Mesendoderm (in vitro differentiated cells): ENCODE data around the gene ME2.
"Not testable (repeated sequence)": the region's sequence is repeated elsewhere in the genome, so short reads cannot be mapped to it uniquely, and the experiment has no call there.

Experiments used
- DNase-seq: peaks from one replicate; pipeline ENCODE4 v3.0.0; 2013
- H2AK5ac ChIP-seq: 2 replicates; pipeline ENCODE4 v1.6.1; 2013; ENCODE audit warnings: low read length, inconsistent platforms
- H2BK120ac ChIP-seq: 2 replicates; pipeline ENCODE4 v1.6.1; 2013; ENCODE audit warnings: low read depth, mild to moderate bottlenecking, low read length, moderate library complexity, mixed read lengths
- H2BK15ac ChIP-seq: replicated peaks from 2 replicates; pipeline ENCODE4 v1.6.1; 2013; ENCODE audit warnings: low read depth, mild to moderate bottlenecking, moderate library complexity
- H2BK5ac ChIP-seq: 2 replicates; pipeline ENCODE4 v1.6.1; 2013; ENCODE audit warnings: low read length, inconsistent platforms
- H3K18ac ChIP-seq: 2 replicates; pipeline ENCODE4 v1.6.1; 2013; ENCODE audit warnings: mild to moderate bottlenecking, low read length, mixed read lengths
- H3K23ac ChIP-seq: one replicate; pipeline ENCODE4 v1.6.1; 2013; ENCODE audit warnings: low read length
- H3K27ac ChIP-seq: 2 replicates; pipeline ENCODE4 v1.5.1; 2013; ENCODE audit warnings: low read depth, mild to moderate bottlenecking, inconsistent platforms, low read length, moderate library complexity
- H3K27me3 ChIP-seq: 2 replicates; pipeline ENCODE4 v1.6.1; 2013; ENCODE audit warnings: low read length, control low read depth, mild to moderate bottlenecking, inconsistent platforms; ENCODE audit not compliant: insufficient read depth, poor library complexity
- H3K36me3 ChIP-seq: 2 replicates; pipeline ENCODE4 v1.6.1; 2013; ENCODE audit warnings: low read length, inconsistent platforms; ENCODE audit not compliant: control insufficient read depth, insufficient read depth
- H3K4ac ChIP-seq: one replicate; pipeline ENCODE4 v1.6.1; 2013; ENCODE audit warnings: low read depth, mild to moderate bottlenecking, low read length, moderate library complexity
- H3K4me1 ChIP-seq: 2 replicates; pipeline ENCODE4 v1.6.1; 2013; ENCODE audit warnings: low read depth, low read length, inconsistent platforms; ENCODE audit not compliant: control insufficient read depth
- H3K4me2 ChIP-seq: 2 replicates; pipeline ENCODE4 v1.6.1; 2013; ENCODE audit warnings: low read length
- H3K4me3 ChIP-seq: 2 replicates; pipeline ENCODE4 v1.5.1; 2013; ENCODE audit warnings: mild to moderate bottlenecking, low read length
- H3K56ac ChIP-seq: one replicate; pipeline ENCODE4 v1.6.1; 2013; ENCODE audit warnings: low read length
- H3K79me1 ChIP-seq: 2 replicates; pipeline ENCODE4 v1.6.1; 2013; ENCODE audit warnings: low read length, inconsistent platforms
- H3K79me2 ChIP-seq: 2 replicates; pipeline ENCODE4 v1.6.1; 2013; ENCODE audit warnings: mild to moderate bottlenecking, low read length; ENCODE audit not compliant: control insufficient read depth, insufficient read depth
- H3K9ac ChIP-seq: 2 replicates; pipeline ENCODE4 v1.6.1; 2013; ENCODE audit warnings: low read length, inconsistent platforms
- H4K5ac ChIP-seq: one replicate; pipeline ENCODE4 v1.6.1; 2013; ENCODE audit warnings: low read length
- H4K8ac ChIP-seq: one replicate; pipeline ENCODE4 v1.6.1; 2013; ENCODE audit warnings: low read depth, mild to moderate bottlenecking, control low read depth, low read length, moderate library complexity
- WGBS: extraction: QIAGEN DNeasy Blood & Tissue Kit; methylation state at CpG from one replicate; pipeline ENCODE4 v1.1.7; 2013; ENCODE audit warnings: low lambda C conversion rate, missing lambda C conversion rate; ENCODE audit not compliant: insufficient coverage; ENCODE audit errors: extremely low coverage; 5-methylcytosine and 5-hydroxymethylcytosine counted together

Gene ME2

GRCh38 chr18:50969448-50969847 lies 90.5 kb downstream of the ME2 start:
- H3K36me3 ChIP-seq = no peaks in the 10 kb centered on the region
- H3K23ac ChIP-seq = no peak overlapping the region
- H3K27ac ChIP-seq = no peak overlapping the region
- H3K4ac ChIP-seq = no peak overlapping the region
- no peak overlapping the region for H2AK5ac ChIP-seq
- H4K5ac ChIP-seq = no peak overlapping the region
- H3K79me1 ChIP-seq = no peaks in the 10 kb centered on the region
- WGBS = no CpG with 5 or more reads among the region's 5 CpGs
- H2BK15ac ChIP-seq = no peak overlapping the region
- H3K4me3 ChIP-seq = no peak overlapping the region
- no peak overlapping the region for H3K56ac ChIP-seq
- H3K4me1 ChIP-seq = peaks cover 2% of the 10 kb centered on the region
- H3K27me3 ChIP-seq = no peaks in the 10 kb centered on the region
- no peak overlapping the region for H2BK5ac ChIP-seq
- no peak overlapping the region for H3K9ac ChIP-seq
- no peak for DNase-seq
- no peaks in the 10 kb centered on the region for H3K79me2 ChIP-seq
- H3K18ac ChIP-seq = no peak overlapping the region
- H4K8ac ChIP-seq = no peak overlapping the region
- H3K4me2 ChIP-seq = no peak overlapping the region
- no peak overlapping the region for H2BK120ac ChIP-seq

GRCh38 chr18:50970006-50970405 lies 91.1 kb downstream of the ME2 start:
- no CpG with 5 or more reads among the region's 2 CpGs for WGBS
- H4K8ac ChIP-seq = no peak overlapping the region
- no peak for DNase-seq

GRCh38 chr18:50972404-50972803 lies 93.5 kb downstream of the ME2 start:
- H2BK120ac ChIP-seq, H3K4me3 ChIP-seq, H3K36me3 ChIP-seq, H3K4me2 ChIP-seq, DNase-seq, H2AK5ac ChIP-seq, H3K4me1 ChIP-seq, H2BK5ac ChIP-seq, H3K27me3 ChIP-seq, H3K4ac ChIP-seq, H3K79me2 ChIP-seq, H3K9ac ChIP-seq, H3K79me1 ChIP-seq, H4K5ac ChIP-seq, H3K27ac ChIP-seq, H3K23ac ChIP-seq, H4K8ac ChIP-seq, H2BK15ac ChIP-seq, H3K56ac ChIP-seq, H3K18ac ChIP-seq: not testable (repeated sequence)
- no CpG with 5 or more reads among the region's 5 CpGs for WGBS

More at GRCh38 chr18:50970006-50970405, 91.1 kb downstream of the ME2 start:
- H3K9ac ChIP-seq = no peak overlapping the region
- no peaks in the 10 kb centered on the region for H3K27me3 ChIP-seq
- H3K27ac ChIP-seq = no peak overlapping the region
- H3K4me3 ChIP-seq = no peak overlapping the region
- H3K18ac ChIP-seq = no peak overlapping the region
- H3K23ac ChIP-seq = no peak overlapping the region
- H3K79me2 ChIP-seq = no peaks in the 10 kb centered on the region
- H2BK15ac ChIP-seq = no peak overlapping the region
- no peak overlapping the region for H2AK5ac ChIP-seq
- H3K4ac ChIP-seq = no peak overlapping the region
- no peaks in the 10 kb centered on the region for H3K36me3 ChIP-seq
- no peak overlapping the region for H3K4me2 ChIP-seq
- no peak overlapping the region for H4K5ac ChIP-seq
- H2BK5ac ChIP-seq = no peak overlapping the region
- no peak overlapping the region for H3K56ac ChIP-seq
- H2BK120ac ChIP-seq = no peak overlapping the region
- H3K79me1 ChIP-seq = no peaks in the 10 kb centered on the region
- peaks cover 2% of the 10 kb centered on the region for H3K4me1 ChIP-seq

- H4K5ac ChIP-seq = no peak overlapping the region
- no CpG with 5 or more reads among the region's 4 CpGs for WGBS
Measured at GRCh38 chr18:50973367-50974126, 94.6 kb downstream of the ME2 start.

GRCh38 chr18:50977037-50977760 lies 98.3 kb downstream of the ME2 start:
- DNase-seq = no peak
- Histone ChIP-seq H3K36me3 (no peaks in the 10 kb centered on the region), H3K9ac (no peak overlapping the region), H3K79me1 (no peaks in the 10 kb centered on the region), H3K27me3 (no peaks in the 10 kb centered on the region), H2BK120ac (no peak overlapping the region), H4K5ac (no peak overlapping the region), H3K4me2 (no peak overlapping the region), H3K4me1 (no peaks in the 10 kb centered on the region), H3K79me2 (no peaks in the 10 kb centered on the region), H3K4ac (no peak overlapping the region), H3K18ac (no peak overlapping the region), H2BK5ac (no peak overlapping the region), H2AK5ac (no peak overlapping the region), H3K23ac (no peak overlapping the region), H3K4me3 (no peak overlapping the region), H3K56ac (no peak overlapping the region), H4K8ac (no peak overlapping the region), H3K27ac (no peak overlapping the region), H2BK15ac (no peak overlapping the region)
- WGBS = no CpG with 5 or more reads among the region's 5 CpGs

More at GRCh38 chr18:50973367-50974126, 94.6 kb downstream of the ME2 start:
- Histone ChIP-seq H4K8ac (no peak overlapping the region), H3K79me2 (no peaks in the 10 kb centered on the region), H2AK5ac (no peak overlapping the region), H3K4ac (no peak overlapping the region), H3K79me1 (no peaks in the 10 kb centered on the region), H3K27me3 (no peaks in the 10 kb centered on the region), H2BK5ac (no peak overlapping the region), H2BK120ac (no peak overlapping the region), H3K9ac (no peak overlapping the region), H3K36me3 (no peaks in the 10 kb centered on the region), H3K18ac (no peak overlapping the region), H3K56ac (no peak overlapping the region), H2BK15ac (no peak overlapping the region), H3K27ac (no peak overlapping the region), H3K4me3 (no peak overlapping the region), H3K4me1 (peaks cover 2% of the 10 kb centered on the region), H3K4me2 (no peak overlapping the region), H3K23ac (no peak overlapping the region)
- DNase-seq = no peak
